ENCODE data around the gene USP12. TPM values are rescaled to one million over a fixed set of nuclear protein-coding genes. Genes with fewer than 3 reads are reported as not detected.

Gene USP12
- total RNA-seq, 1 experiment from 2014 or later, result 26.1 TPM

DNA sequence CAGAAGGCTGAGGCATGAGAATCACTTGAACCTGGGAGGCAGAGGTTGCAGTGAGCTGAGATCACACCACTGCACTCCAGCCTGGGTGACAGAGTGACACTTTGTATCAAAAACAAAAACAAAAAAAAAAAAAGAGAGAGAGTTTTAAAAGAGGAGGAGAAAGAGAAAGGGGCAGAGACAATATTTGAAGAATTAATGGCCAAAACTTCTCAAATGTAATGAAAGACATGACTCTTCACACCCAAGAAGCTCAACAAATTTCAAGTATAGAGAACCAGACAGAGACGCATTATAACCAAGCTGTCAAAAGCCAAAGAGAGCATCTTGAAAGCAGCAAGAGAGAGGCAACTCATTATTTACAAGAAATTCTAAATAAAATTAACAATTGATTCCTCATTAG lies 36.9 kb upstream of the USP12 start (continued):
- TF ChIP-seq, protein P1, sequence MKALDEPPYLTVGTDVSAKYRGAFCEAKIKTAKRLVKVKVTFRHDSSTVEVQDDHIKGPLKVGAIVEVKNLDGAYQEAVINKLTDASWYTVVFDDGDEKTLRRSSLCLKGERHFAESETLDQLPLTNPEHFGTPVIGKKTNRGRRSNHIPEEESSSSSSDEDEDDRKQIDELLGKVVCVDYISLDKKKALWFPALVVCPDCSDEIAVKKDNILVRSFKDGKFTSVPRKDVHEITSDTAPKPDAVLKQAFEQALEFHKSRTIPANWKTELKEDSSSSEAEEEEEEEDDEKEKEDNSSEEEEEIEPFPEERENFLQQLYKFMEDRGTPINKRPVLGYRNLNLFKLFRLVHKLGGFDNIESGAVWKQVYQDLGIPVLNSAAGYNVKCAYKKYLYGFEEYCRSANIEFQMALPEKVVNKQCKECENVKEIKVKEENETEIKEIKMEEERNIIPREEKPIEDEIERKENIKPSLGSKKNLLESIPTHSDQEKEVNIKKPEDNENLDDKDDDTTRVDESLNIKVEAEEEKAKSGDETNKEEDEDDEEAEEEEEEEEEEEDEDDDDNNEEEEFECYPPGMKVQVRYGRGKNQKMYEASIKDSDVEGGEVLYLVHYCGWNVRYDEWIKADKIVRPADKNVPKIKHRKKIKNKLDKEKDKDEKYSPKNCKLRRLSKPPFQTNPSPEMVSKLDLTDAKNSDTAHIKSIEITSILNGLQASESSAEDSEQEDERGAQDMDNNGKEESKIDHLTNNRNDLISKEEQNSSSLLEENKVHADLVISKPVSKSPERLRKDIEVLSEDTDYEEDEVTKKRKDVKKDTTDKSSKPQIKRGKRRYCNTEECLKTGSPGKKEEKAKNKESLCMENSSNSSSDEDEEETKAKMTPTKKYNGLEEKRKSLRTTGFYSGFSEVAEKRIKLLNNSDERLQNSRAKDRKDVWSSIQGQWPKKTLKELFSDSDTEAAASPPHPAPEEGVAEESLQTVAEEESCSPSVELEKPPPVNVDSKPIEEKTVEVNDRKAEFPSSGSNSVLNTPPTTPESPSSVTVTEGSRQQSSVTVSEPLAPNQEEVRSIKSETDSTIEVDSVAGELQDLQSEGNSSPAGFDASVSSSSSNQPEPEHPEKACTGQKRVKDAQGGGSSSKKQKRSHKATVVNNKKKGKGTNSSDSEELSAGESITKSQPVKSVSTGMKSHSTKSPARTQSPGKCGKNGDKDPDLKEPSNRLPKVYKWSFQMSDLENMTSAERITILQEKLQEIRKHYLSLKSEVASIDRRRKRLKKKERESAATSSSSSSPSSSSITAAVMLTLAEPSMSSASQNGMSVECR (CRISPR knock-in tag; IDR thresholded peaks at IDR 0.05; ENCODE audit: borderline replicate concordance), result no peak
- TF ChIP-seq FOXP1 (CRISPR knock-in tag; IDR thresholded peaks at IDR 0.05; ENCODE audit: borderline replicate concordance) (no peak), ZNF416 (CRISPR knock-in tag; IDR thresholded peaks at IDR 0.05) (no peak), ZNF423 (CRISPR knock-in tag; IDR thresholded peaks at IDR 0.05) (no peak)

DNA sequence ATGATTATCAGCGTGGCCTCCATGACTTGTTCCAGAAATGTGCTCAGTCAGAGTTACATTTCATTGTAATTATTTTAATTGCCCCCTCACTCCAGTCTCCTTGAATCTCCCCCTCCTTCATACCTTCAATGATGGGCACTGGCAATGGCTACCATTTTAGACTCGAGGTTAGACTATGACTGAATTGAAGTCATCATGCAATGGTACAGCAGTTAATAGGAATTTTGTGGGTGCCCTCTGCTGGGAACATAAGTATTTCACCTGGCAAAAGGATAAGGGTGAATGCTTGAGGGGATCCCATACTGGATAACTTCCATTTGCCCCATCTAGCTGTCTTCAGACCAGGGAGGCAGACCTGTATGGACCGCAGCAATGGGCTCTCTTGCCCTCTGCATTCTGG lies 32.2 kb upstream of the USP12 start:
- CTCF ChIA-PET, result interaction anchor here (1.0 kb wide), 1 partner anchor 158 kb away, joined by 4 read pairs; no protein-coding TSS in a partner anchor
- Mint-ChIP-seq H3K9me3 (no peaks in the 10 kb centered on the region), H3K27ac (no peak overlapping the region), H3K27me3 (ENCODE audit: low read depth) (peaks cover 3% of the 10 kb centered on the region), H3K4me1 (peaks cover 10% of the 10 kb centered on the region; the same call in 1 of the 2 replicates), H3K36me3 (no peaks in the 10 kb centered on the region), H3K4me3 (no peak overlapping the region)
- DNase-seq (ENCODE audit: low spot score) (no peak), ATAC-seq (no peak; the same call in 1 of the 2 replicates)
- POLR2A ChIA-PET, result no interaction called here
- TF ChIP-seq, protein P2, sequence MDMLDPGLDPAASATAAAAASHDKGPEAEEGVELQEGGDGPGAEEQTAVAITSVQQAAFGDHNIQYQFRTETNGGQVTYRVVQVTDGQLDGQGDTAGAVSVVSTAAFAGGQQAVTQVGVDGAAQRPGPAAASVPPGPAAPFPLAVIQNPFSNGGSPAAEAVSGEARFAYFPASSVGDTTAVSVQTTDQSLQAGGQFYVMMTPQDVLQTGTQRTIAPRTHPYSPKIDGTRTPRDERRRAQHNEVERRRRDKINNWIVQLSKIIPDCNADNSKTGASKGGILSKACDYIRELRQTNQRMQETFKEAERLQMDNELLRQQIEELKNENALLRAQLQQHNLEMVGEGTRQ (CRISPR knock-in tag; IDR thresholded peaks at IDR 0.05), result no peak
- peak; percentile 66; the same call in 1 of the 2 replicates for TF ChIP-seq ZNF317 (CRISPR knock-in tag; IDR thresholded peaks at IDR 0.05; ENCODE audit: borderline replicate concordance, low read depth)

DNA sequence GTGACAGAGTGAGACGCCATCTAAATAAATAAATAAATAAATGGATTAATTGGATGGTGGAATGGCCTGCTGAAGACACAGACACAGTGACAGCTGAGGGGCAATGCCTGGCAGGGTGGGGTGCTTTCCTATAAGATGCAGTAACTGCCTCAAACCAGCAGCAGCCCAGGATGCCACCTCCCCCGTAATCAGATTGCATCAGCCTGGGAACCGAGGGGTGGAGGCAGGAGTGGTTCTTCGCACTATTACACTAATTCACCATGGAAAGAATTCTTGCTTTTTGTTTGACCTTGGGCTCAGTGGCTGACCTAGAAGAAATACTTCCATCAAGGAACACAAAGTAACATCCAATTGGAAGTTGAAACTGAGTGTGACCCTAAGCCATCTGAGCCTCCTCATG lies 31.6 kb upstream of the USP12 start:
- Mint-ChIP-seq H3K36me3 (no peaks in the 10 kb centered on the region), H3K4me1 (peaks cover 10% of the 10 kb centered on the region; the same call in 1 of the 2 replicates), H3K4me3 (no peak overlapping the region), H3K9me3 (no peaks in the 10 kb centered on the region), H3K27ac (no peak overlapping the region), H3K27me3 (ENCODE audit: low read depth) (peaks cover 3% of the 10 kb centered on the region)
- CTCF ChIA-PET, result interaction anchor here (1.0 kb wide), 1 partner anchor 159 kb away, joined by 4 read pairs; no protein-coding TSS in a partner anchor
- ATAC-seq (0 out of 2 replicates have a peak, but pooled peaks have one; percentile 28), DNase-seq (ENCODE audit: low spot score) (no peak)
- POLR2A ChIA-PET, result no interaction called here
- TF ChIP-seq, protein P3, sequence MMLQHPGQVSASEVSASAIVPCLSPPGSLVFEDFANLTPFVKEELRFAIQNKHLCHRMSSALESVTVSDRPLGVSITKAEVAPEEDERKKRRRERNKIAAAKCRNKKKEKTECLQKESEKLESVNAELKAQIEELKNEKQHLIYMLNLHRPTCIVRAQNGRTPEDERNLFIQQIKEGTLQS (CRISPR knock-in tag; conservative IDR thresholded peaks at IDR 0.05), result no peak
- TF ChIP-seq, protein P4, sequence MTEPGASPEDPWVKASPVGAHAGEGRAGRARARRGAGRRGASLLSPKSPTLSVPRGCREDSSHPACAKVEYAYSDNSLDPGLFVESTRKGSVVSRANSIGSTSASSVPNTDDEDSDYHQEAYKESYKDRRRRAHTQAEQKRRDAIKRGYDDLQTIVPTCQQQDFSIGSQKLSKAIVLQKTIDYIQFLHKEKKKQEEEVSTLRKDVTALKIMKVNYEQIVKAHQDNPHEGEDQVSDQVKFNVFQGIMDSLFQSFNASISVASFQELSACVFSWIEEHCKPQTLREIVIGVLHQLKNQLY (CRISPR knock-in tag; IDR thresholded peaks at IDR 0.05), result no peak
- TF ChIP-seq, protein P2 (CRISPR knock-in tag; IDR thresholded peaks at IDR 0.05), result no peak
- TF ChIP-seq FOXJ3 (CRISPR knock-in tag; IDR thresholded peaks at IDR 0.05; ENCODE audit: borderline replicate concordance) (no peak), HMGA2 (CRISPR knock-in tag; IDR thresholded peaks at IDR 0.05) (no peak), TCF7 (CRISPR knock-in tag; IDR thresholded peaks at IDR 0.05; ENCODE audit: low read depth) (no peak), GABPB1 (CRISPR knock-in tag; IDR thresholded peaks at IDR 0.05) (no peak), JUN (CRISPR knock-in tag; IDR thresholded peaks at IDR 0.05) (no peak), ZNF219 (CRISPR knock-in tag; IDR thresholded peaks at IDR 0.05; ENCODE audit: borderline replicate concordance) (no peak), MYBL2 (CRISPR knock-in tag; IDR thresholded peaks at IDR 0.05) (no peak), ESRRA (CRISPR knock-in tag; IDR thresholded peaks at IDR 0.05; ENCODE audit: borderline replicate concordance) (no peak)
- TF ChIP-seq, protein P5, sequence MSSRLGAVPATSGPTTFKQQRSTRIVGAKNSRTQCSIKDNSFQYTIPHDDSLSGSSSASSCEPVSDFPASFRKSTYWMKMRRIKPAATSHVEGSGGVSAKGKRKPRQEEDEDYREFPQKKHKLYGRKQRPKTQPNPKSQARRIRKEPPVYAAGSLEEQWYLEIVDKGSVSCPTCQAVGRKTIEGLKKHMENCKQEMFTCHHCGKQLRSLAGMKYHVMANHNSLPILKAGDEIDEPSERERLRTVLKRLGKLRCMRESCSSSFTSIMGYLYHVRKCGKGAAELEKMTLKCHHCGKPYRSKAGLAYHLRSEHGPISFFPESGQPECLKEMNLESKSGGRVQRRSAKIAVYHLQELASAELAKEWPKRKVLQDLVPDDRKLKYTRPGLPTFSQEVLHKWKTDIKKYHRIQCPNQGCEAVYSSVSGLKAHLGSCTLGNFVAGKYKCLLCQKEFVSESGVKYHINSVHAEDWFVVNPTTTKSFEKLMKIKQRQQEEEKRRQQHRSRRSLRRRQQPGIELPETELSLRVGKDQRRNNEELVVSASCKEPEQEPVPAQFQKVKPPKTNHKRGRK (CRISPR knock-in tag; IDR thresholded peaks at IDR 0.05; ENCODE audit: borderline replicate concordance), result no peak
- TF ChIP-seq, protein P6, sequence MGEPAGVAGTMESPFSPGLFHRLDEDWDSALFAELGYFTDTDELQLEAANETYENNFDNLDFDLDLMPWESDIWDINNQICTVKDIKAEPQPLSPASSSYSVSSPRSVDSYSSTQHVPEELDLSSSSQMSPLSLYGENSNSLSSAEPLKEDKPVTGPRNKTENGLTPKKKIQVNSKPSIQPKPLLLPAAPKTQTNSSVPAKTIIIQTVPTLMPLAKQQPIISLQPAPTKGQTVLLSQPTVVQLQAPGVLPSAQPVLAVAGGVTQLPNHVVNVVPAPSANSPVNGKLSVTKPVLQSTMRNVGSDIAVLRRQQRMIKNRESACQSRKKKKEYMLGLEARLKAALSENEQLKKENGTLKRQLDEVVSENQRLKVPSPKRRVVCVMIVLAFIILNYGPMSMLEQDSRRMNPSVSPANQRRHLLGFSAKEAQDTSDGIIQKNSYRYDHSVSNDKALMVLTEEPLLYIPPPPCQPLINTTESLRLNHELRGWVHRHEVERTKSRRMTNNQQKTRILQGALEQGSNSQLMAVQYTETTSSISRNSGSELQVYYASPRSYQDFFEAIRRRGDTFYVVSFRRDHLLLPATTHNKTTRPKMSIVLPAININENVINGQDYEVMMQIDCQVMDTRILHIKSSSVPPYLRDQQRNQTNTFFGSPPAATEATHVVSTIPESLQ (CRISPR knock-in tag; IDR thresholded peaks at IDR 0.05), result no peak
- TF ChIP-seq, protein P7, sequence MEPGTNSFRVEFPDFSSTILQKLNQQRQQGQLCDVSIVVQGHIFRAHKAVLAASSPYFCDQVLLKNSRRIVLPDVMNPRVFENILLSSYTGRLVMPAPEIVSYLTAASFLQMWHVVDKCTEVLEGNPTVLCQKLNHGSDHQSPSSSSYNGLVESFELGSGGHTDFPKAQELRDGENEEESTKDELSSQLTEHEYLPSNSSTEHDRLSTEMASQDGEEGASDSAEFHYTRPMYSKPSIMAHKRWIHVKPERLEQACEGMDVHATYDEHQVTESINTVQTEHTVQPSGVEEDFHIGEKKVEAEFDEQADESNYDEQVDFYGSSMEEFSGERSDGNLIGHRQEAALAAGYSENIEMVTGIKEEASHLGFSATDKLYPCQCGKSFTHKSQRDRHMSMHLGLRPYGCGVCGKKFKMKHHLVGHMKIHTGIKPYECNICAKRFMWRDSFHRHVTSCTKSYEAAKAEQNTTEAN (CRISPR knock-in tag; IDR thresholded peaks at IDR 0.05), result no peak
